ENCODE data around the gene GRB10. TPM values are rescaled to one million over a fixed set of nuclear protein-coding genes. Genes with fewer than 3 reads are reported as not detected.

Gene GRB10
- total RNA-seq, 4 donors from 2014 or later, result 54.0 to 69.1 (median 61.6) TPM

DNA sequence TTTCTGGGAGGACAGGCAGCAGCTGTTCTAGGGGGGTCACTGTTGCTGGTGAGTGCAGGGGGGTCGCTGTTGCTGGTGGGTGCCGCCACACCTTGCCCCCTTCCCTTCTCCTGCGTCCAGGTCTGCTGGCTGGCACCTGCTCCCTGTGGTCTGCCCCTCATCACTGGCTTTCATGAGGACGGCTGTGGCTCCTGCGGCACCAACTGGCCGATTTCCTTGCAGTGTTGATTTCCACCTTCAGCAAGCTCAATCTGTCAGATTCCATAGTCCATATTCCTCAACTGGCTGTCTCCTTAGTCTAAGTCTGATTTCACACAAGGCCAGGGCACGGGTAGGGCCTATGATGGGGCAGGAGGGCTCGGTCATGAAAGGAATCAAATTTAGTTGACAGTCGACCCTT is 23.4 kb upstream of the GRB10 start:
- H3K9me3 ChIP-seq, result no peaks in the 10 kb centered on the region
- peaks cover 0 to 17% (median 0%) of the 10 kb centered on the region in 4 donors for H3K27me3 ChIP-seq
- no peak overlapping the region for H3K4me3 ChIP-seq
- H3K27ac ChIP-seq (replicated peaks in 1 of 4), result no peak overlapping the region
- DNase-seq (ENCODE audit: extremely low spot score), result no peak
- 66% methylated on average over 9 of the region's 9 CpGs for WGBS
- no peaks in the 10 kb centered on the region for H3K36me3 ChIP-seq
- H3K4me1 ChIP-seq, result no peaks in the 10 kb centered on the region
- TF ChIP-seq POLR2A (IDR thresholded peaks at IDR 0.05; ENCODE audit: low read depth), result no peak
- no peak for TF ChIP-seq CTCF (IDR thresholded peaks at IDR 0.05)
- TF ChIP-seq POLR2AphosphoS5 (IDR thresholded peaks at IDR 0.05), result no peak
- no peak for TF ChIP-seq EP300 (IDR thresholded peaks at IDR 0.05)
- intact Hi-C loops (cut with DNase I), result loop anchor here (10.0 kb wide), 1 partner anchor 341 kb away; no protein-coding TSS in a partner anchor

DNA sequence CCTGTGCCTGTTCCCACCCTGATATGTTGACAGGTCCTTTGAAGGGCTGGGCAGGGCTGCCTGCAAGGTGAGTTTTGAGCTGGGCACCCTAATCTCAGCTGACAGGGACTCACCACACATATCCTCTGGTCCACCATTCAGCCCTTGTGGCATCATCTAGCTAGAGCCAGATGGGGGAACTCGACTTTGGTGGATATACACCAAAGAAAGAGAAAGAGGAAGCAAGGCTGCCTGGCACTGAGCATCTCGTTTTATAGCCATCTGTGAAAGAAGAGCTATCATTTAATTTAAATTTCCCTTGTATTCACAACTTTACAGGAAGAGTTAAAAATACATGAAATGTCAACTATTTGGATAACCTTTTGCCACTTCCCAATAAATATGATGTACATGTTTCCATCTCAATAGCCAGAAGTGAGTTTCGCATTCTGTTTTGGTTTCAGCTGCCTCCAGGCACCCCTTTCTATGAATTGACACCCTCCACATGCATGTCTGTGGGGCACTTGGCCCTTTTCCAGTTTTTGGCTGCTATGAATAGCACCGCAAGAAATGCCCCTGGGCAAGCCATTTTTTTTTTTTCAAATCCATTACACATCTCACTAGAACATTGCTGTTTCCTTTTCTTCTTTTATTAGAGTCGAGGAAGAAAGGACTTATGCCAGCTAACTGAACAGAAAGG is 22.9 kb upstream of the GRB10 start:
- DNase-seq (ENCODE audit: extremely low spot score), result no peak
- 50% methylated on average over 5 of the region's 5 CpGs for WGBS
- H3K4me3 ChIP-seq, result no peak overlapping the region
- no peak overlapping the region for H3K27ac ChIP-seq (replicated peaks in 1 of 4)
- H3K4me1 ChIP-seq, result no peaks in the 10 kb centered on the region
- no peaks in the 10 kb centered on the region for H3K36me3 ChIP-seq
- no peaks in the 10 kb centered on the region for H3K9me3 ChIP-seq
- intact Hi-C loops (cut with DNase I), result loop anchor here (10.0 kb wide), 1 partner anchor 341 kb away; no protein-coding TSS in a partner anchor
- no peak for TF ChIP-seq POLR2A (IDR thresholded peaks at IDR 0.05; ENCODE audit: low read depth)
- no peak for TF ChIP-seq CTCF (IDR thresholded peaks at IDR 0.05)
- TF ChIP-seq POLR2AphosphoS5 (IDR thresholded peaks at IDR 0.05), result no peak
- TF ChIP-seq EP300 (IDR thresholded peaks at IDR 0.05), result no peak
- H3K27me3 ChIP-seq, result peaks cover 0 to 15% (median 0%) of the 10 kb centered on the region in 4 donors

- TF ChIP-seq EP300 (IDR thresholded peaks at IDR 0.05) (no peak), POLR2AphosphoS5 (IDR thresholded peaks at IDR 0.05) (no peak), POLR2A (IDR thresholded peaks at IDR 0.05; ENCODE audit: low read depth) (no peak), CTCF (IDR thresholded peaks at IDR 0.05) (no peak)
- WGBS, result 92% methylated on average over 5 of the region's 5 CpGs
- H3K27me3 ChIP-seq, result peaks cover 0 to 4% (median 0%) of the 10 kb centered on the region in 4 donors
- no peaks in the 10 kb centered on the region for H3K36me3 ChIP-seq
- no peaks in the 10 kb centered on the region for H3K9me3 ChIP-seq
- intact Hi-C loops (cut with DNase I), result loop anchor here (10.0 kb wide), 1 partner anchor 339 kb away; no protein-coding TSS in a partner anchor
- DNase-seq (ENCODE audit: extremely low spot score), result no peak
- no peak overlapping the region for H3K27ac ChIP-seq (replicated peaks in 1 of 4)
- H3K4me1 ChIP-seq, result no peaks in the 10 kb centered on the region
- H3K4me3 ChIP-seq, result no peak overlapping the region
Measured at GRCh38 chr7:50803359-50804337, 21.0 kb upstream of the GRB10 start.

GRCh38 chr7:50801907-50802306 is 19.2 kb upstream of the GRB10 start:
- DNase-seq (ENCODE audit: extremely low spot score), result no peak
- Histone ChIP-seq H3K36me3 (no peaks in the 10 kb centered on the region), H3K27ac (replicated peaks in 1 of 4) (no peak overlapping the region), H3K9me3 (peaks cover 0 to 4% (median 0%) of the 10 kb centered on the region in 4 donors), H3K4me1 (no peaks in the 10 kb centered on the region), H3K4me3 (no peak overlapping the region), H3K27me3 (no peaks in the 10 kb centered on the region)
- WGBS, result 63% methylated on average over 1 of the region's 1 CpG
- TF ChIP-seq CTCF (IDR thresholded peaks at IDR 0.05) (no peak), POLR2A (IDR thresholded peaks at IDR 0.05; ENCODE audit: low read depth) (no peak), POLR2AphosphoS5 (IDR thresholded peaks at IDR 0.05) (no peak), EP300 (IDR thresholded peaks at IDR 0.05) (no peak)
- intact Hi-C loops (cut with DNase I), result loop anchor here (10.0 kb wide), 1 partner anchor 337 kb away; no protein-coding TSS in a partner anchor
